NCI-H1048 (cell line): ENCODE measurements around the gene TEX35.
"Not testable (repeated sequence)": the region's sequence is repeated elsewhere in the genome, so short reads cannot be mapped to it uniquely, and the experiment has no call there.

Source experiments
- DNase-seq: peaks from one replicate; lab custom pipeline; 2025; lab: John Stamatoyannopoulos, UW

The TEX35 gene

DNA sequence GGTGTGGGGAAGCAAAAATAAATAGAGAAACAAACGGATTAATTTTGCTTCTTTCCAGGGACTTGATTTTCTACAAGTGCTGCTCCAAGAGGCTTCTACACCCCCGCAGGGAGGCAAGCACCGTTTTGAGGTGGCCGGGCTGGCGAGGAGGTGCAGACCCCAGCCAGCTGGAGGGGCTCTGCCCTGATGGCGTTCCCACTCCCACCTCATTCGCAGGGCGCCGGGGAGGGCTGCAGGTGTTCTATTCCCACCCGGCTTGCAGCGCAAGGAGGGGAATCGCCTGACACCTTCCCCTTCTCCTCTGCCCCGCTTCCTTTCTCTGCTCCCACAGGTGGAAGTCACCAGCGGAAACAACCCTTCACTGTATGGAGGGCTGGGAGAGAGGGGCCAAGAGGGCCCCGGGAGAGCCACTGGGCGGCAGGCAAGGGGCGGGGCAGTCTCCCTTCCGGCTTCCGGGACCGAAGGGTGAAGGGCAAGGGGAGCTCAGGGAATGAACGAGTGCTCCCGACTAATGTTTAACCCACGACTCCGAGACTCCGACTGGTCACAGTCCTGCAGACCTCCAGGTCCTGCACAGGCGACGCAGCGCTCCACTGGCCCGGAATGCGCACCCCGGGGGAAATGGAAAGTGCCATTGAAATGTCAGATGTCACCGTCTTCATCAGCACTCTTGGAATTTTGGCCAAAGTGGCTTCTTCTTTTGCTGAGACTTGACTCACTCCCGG, 29.1 kb downstream of the TEX35 start:
- DNase-seq = no peak

- peak; percentile 83 for DNase-seq
Observed at GRCh38 chr1:178542554-178543289, 29.8 kb downstream of the TEX35 start.

DNA sequence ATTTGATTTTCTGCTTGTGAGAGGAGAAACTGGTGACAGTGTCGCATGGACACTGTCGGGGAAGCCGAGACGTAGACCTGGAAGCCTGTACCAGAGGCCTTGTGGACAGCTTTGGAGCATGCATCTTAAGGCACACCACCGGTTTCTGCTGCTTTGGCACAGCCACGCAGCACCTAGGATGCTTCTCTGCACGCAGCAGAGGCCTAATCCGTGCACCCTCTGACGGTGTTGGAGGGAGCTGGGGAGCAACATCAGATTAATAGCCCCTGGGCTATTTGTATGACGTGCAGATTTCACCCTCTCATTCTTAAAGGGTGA, 30.3 kb downstream of the TEX35 start:
- no peak for DNase-seq

DNA sequence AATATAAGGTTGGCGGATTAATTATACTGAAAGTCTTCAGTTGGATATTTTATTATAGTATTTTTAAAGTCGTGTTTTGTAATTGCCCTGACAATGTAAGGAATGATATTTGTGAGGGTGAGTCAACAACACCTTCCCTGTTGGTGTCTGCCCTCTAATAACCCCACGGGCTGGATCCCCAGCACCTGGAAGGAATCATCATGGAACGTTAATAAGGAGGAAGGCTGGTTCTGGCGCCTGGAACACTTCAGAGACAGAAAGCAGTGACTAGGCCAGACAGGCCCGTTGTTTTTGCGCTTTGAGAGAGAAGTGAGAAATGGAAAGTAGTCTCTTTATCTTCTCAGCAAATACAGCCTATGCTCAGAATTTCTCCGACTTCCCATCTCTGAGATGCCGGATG, 31.6 kb downstream of the TEX35 start:
- no peak for DNase-seq

- DNase-seq = no peak
Observed at GRCh38 chr1:178548108-178548507, 35.2 kb downstream of the TEX35 start.

GRCh38 chr1:178551307-178551706, 38.4 kb downstream of the TEX35 start:
- no peak for DNase-seq

DNA sequence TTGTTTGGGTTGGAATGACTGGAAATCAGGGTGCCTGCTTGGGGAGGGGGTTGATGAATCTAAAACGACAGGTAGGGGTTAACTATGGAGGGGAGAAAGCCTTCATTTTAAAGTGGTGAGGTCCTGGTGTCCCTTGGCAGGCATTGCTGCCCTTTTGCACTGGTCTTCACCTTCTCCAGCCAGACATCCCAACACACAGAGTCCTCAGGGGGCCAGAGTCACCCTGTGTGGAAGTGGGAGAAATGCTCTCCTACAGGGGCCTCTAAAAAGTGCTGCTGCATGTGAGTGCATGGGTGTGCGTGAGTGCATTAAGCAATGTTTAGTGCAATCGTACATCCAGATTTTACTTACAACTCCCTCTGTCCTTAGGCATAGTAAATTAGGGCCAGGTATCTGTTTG, 39.0 kb downstream of the TEX35 start:
- DNase-seq = no peak

DNA sequence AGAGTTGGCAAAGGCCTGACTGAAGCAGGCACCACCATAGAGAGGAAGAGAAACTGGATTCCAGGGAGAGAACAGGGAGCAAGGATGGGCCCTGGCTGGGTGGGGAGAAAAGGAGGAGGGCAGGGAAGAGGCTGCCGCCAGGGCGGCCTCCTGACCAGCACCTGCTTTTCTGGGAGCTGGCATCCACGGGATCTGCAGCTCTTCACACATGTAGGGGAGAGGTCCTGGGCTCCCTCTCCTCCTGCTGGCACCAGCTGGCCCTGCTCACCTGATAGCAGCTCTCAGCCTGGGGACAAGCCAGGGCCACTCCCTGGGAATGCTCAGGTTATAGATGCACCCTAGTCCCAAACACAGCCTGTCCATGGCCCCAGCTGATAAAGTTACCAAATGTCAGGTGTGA, 39.9 kb downstream of the TEX35 start:
- DNase-seq = no peak

DNA sequence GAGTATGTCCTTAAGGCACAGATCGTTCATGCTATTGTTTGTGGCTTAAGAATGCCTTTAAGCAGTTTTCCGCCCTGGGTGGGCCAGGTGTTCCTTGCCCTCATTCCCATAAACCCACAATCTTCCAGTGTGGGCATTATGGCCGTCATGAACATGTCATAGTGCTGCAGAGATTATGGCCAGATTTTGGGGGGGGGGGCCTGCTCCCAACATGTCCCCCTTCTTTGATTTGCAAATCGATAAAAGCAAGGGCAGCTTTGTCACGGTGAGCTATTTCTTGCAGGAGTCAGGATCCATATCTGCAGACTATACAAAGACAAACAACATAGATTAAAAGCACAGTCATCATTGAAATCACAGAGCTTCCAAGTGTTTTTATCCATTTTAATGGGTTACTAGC, 41.4 kb downstream of the TEX35 start:
- DNase-seq = not testable (repeated sequence)

- DNase-seq = not testable (repeated sequence)
Observed at GRCh38 chr1:178555613-178556012, 42.7 kb downstream of the TEX35 start.

DNA sequence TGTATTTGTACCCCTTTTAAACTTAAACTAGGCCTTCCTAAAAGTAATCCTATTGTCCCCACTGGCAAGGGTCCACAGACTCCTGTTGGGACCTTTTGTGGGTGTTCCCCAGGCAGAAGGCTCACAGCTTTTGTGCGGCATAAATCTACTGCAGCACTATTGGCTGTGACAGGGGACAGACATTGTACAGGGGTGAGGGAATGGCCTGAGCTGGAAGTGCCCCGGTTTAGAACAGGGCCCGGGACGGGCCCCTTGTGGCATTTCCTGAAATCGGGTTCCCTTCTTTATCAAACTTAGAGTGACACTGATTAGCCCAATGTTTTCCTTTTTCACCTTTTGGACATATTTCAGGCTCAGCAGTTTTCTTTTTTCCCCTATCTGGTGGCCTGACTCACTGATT, 45.9 kb downstream of the TEX35 start:
- DNase-seq = not testable (repeated sequence)

DNA sequence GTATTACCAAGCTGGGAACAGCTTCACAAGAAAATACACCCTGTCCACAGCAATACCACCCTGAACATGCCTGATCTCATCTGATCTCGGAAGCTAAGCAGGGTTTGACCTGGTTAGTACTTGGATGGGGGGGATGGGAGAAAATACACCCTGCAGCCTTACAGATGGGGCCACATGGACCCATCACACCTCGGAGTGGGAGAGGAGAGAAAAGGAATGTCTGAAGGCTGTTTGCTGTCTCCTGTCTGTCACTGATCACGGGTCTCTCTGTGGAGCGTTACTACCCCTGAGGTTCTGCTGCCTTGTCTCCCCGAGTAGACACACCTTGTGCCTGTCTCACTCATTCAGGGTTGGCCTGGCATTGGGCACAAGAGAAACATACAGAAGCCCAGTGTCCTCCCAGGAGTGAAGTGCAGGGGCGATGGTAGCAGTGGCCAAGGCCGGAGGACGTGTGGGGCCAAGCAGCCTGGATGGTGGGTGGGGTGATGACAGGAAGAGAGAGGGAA, 48.0 kb downstream of the TEX35 start:
- DNase-seq = no peak

DNA sequence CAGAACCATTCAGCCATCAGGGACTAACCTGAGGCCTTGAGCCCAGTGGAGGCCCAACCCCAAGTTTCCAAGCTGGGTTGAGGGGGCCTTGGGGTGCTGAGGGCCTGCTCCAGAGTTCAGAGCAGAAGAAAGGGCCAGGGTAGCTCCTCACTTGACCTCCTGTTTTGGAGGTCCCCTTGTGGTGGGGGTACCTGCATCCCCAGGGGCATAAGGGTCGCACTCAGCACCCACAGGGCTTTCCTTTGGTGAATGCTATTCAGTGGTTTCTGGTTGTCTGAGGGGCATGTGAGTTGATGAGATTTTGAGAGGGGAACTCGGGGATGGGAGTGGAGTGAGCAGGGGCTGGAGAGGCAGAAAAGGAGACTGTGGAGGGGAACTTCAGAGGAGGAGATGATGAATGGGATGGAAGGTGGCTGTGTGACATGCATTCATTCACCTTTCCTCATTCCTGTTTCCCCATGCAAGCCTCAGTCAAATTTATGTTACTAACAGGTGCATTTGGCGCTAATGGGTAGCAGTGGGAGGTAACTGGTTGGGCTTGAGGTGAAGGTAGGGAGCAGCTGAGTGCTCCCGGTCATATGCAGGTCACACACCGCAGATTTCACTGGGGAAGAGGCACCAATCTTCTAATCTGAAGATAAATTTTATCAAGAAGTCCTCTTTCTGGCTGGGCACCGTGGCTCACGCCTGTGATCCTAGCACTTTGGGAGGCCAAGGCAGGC, 50.4 kb downstream of the TEX35 start:
- DNase-seq = no peak

- DNase-seq = no peak
Observed at GRCh38 chr1:178564086-178564782, 51.3 kb downstream of the TEX35 start.

GRCh38 chr1:178564783-178565180, 51.9 kb downstream of the TEX35 start:
- no peak for DNase-seq

DNA sequence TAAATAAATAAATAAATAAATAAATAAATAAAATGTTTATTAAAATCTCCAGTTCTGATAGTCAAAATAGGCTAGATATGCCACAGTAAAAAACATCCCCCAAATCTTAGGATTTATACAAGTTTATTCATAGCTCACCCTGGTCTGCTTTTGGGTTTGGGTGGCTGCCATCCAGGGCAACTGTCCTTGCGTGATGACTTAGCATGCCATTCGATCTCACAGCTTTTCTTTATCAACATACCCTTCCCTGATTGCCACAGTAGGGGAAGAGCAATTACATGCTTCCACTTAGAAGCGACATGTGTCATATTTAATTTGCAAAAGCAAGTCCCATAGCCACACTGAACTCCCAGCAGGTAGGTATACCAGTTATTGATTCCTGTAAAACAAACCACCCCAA, 52.7 kb downstream of the TEX35 start:
- no peak for DNase-seq

GRCh38 chr1:178566187-178566586, 53.3 kb downstream of the TEX35 start:
- DNase-seq = no peak

DNA sequence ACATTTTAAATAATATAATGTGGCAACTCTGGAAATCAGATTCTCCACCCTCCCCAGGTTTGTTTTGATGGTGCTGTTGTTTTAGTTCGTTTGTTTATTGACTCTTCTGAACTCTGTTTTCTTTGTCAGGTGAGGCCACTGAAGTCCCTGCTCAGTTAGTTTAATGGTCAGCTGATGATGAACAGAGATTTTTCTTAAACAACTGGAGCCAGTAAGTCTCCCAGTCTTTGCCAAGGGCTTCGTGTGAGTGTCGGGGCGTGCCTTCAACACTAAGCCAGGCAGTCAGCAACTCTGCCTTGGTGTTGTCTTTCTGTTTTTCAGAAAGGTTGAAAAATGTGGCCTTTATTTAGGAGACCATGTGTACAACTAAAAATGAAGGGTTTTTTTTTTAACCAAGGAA, 58.9 kb downstream of the TEX35 start:
- DNase-seq = no peak
